Heart left ventricle (tissue), 13 donors: ENCODE results near the gene ARAP1.

Experiments used
- POLR2A ChIP-seq, 2 donors: fragments of 450-650 bp; IDR thresholded peaks; one replicate each; pipeline ENCODE4 v1.6.1; 2017; ENCODE audit warnings: antibody characterized with exemption in 2 of 2, mild to moderate bottlenecking in 2 of 2, moderate library complexity in 2 of 2
- TF ChIP-seq, protein P1 (sequence below), 12 donors: fragments of 200-600 bp; sonication (generic) in 4 of 12; IDR thresholded peaks; one replicate each; pipeline versions ENCODE4 v1.5.0 to v1.8.0; 2018 to 2022; ENCODE audit warnings: antibody characterized with exemption in 12 of 12, mild to moderate bottlenecking in 5 of 12
- donor health status: ischemic (EF 13 %, LVEDD 7.1; RV severe dilation, severe dysfunction).
- donor health status: DM: no; HTN: yes; CAD: no.
- donor health status: DM: no; HTN: no; CAD: no.
- donor health status: ischemic (EF 25% LVEDD 6.9; RV normal size, moderate dysfunction).
- donor health status: ischemic (EF 25% LVEDD 5.7; RV mildly dilated, moderate dysfunction).
- donor health status: ischemic (EF 35%, LVEDD 5.7; RV mildly dilated, moderate dysfunction).
- donor health status: nonischemic (EF 11% LVEDD 7.7; RV severe dilation, severe dysfunction).
- donor health status: DM: yes; HTN: yes; CAD: no.
- donor health status: PGD.
- donor health status: ischemic (EF 29% LVEDD 5.4; RV normal size, mild dysfunction).
- donor health status: nonischemic (EF 23%, LVEDD 6.1; RV moderate dilation, normal function).

DNA sequence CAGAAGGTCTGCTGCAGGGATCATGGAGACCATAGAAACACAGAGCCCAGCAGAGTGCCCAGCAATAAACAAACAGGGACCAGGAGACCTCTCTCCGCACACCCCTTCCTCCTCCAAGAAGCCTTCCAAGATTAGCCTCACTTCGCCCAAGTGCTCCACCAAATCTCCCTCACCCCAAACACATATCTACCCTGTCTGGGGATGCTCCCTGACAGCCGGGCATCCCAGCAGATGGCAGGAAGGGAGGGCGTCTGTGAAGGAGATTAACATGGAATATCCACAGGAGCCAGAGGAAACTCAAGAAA is 26.5 kb downstream of the ARAP1 start:
- TF ChIP-seq, protein P1, sequence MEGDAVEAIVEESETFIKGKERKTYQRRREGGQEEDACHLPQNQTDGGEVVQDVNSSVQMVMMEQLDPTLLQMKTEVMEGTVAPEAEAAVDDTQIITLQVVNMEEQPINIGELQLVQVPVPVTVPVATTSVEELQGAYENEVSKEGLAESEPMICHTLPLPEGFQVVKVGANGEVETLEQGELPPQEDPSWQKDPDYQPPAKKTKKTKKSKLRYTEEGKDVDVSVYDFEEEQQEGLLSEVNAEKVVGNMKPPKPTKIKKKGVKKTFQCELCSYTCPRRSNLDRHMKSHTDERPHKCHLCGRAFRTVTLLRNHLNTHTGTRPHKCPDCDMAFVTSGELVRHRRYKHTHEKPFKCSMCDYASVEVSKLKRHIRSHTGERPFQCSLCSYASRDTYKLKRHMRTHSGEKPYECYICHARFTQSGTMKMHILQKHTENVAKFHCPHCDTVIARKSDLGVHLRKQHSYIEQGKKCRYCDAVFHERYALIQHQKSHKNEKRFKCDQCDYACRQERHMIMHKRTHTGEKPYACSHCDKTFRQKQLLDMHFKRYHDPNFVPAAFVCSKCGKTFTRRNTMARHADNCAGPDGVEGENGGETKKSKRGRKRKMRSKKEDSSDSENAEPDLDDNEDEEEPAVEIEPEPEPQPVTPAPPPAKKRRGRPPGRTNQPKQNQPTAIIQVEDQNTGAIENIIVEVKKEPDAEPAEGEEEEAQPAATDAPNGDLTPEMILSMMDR (IDR thresholded peaks at IDR 0.05): no peak
- no peak for TF ChIP-seq POLR2A (IDR thresholded peaks at IDR 0.05)
